Fibroblast of gingiva (primary cell): Measurements from ENCODE around the gene ADIG.
A peak's percentile ranks its signal among the peaks of the same experiment; 100 is the strongest.

ENCODE experiments used
- DNase-seq: peaks from one replicate; pipeline ENCODE4 v3.0.0-alpha.2; 2011; ENCODE audit warnings: low read depth

ADIG gene

DNA sequence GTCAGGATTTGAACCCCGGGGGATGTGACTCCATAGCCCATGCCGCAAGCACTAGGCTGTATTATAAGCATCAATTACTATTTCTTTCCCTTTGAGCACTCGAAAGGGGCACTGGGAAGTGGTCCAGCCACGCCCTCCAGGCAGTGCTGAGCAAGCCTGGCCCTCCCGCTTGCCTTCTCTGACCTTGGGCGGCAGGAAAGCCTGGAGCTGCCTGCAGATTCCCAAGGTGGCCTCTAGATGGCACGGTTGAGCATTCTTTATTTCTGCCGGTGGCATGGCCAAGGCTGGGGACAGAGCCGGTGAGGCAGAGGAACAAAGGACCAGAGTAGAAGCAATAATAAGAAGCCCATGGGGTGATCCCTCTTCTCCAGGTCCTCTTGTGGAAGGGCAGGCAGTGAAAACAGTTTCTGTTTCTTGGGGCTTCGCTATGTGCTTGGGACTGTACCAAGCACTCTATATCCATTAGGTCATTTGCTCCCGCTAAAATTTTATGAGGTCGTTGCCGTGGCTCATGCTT lies 52.6 kb downstream of the ADIG start:
- DNase-seq = peak; percentile 15

DNA sequence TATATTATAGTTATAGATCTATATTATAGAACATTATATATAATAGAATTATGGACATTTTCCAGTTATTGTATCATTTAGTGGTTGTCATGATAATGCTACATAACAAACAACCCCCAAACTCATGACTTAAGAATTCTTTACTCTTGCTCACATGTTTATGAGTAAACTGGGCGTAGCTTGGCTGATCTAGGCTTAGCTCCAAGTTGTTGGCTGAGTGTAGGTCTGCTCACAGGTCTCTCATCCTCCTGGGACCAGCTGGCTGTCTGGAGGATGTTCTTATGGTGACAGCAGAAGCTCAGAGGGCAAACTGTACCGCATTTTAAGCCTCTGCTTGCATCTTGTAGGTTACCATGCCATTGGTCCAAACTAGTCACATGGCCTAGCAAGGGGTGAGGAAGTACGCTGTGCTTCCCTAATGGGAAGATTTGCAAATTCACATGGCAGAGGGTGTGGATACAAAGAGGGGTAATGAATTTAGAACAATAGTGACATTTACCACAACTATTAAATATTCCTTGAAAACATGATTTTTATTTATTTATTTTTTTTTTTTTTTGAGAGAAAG lies 54.8 kb downstream of the ADIG start:
- no peak for DNase-seq
